Measurements from ENCODE around the gene EEF2K. TPM values are rescaled to one million over a fixed set of nuclear protein-coding genes. Genes with fewer than 3 reads are reported as not detected.
"Not testable (repeated sequence)": the region's sequence is repeated elsewhere in the genome, so short reads cannot be mapped to it uniquely, and the experiment has no call there.

Gene EEF2K
- total RNA-seq, 1 donor from 2014 or later = 19.3 TPM

DNA sequence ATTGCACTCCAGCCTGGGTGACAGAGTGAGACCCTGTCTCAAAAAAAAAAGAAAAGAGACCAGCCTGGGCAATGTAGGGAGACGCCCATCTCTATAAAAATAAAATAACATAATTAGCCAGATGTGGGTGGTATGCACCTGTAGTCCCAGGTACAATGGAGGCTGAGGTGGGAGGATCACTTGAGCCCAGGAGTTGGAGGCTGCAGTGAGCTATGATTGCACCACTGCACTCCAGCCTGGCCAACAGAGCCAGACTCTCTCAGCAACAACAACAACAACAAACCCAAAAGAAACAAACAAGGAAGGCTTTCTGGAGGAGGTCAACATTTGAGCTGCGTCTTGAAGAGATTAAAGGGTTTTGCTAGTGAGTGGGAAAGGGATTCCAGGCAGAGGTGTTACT lies 8.3 kb downstream of the EEF2K start:
- Mint-ChIP-seq H3K36me3 (ENCODE audit: low read depth, unreplicated experiment) (peaks cover 13% of the 10 kb centered on the region), H3K27me3 (ENCODE audit: unreplicated experiment) (peaks cover 3% of the 10 kb centered on the region), H3K27ac (ENCODE audit: unreplicated experiment) (no peak overlapping the region), H3K9me3 (ENCODE audit: unreplicated experiment) (no peaks in the 10 kb centered on the region), H3K4me1 (ENCODE audit: unreplicated experiment) (no peaks in the 10 kb centered on the region), H3K4me3 (ENCODE audit: unreplicated experiment) (no peak overlapping the region)
- DNase-seq (ENCODE audit: low spot score) = no peak
- TF ChIP-seq, protein P1, sequence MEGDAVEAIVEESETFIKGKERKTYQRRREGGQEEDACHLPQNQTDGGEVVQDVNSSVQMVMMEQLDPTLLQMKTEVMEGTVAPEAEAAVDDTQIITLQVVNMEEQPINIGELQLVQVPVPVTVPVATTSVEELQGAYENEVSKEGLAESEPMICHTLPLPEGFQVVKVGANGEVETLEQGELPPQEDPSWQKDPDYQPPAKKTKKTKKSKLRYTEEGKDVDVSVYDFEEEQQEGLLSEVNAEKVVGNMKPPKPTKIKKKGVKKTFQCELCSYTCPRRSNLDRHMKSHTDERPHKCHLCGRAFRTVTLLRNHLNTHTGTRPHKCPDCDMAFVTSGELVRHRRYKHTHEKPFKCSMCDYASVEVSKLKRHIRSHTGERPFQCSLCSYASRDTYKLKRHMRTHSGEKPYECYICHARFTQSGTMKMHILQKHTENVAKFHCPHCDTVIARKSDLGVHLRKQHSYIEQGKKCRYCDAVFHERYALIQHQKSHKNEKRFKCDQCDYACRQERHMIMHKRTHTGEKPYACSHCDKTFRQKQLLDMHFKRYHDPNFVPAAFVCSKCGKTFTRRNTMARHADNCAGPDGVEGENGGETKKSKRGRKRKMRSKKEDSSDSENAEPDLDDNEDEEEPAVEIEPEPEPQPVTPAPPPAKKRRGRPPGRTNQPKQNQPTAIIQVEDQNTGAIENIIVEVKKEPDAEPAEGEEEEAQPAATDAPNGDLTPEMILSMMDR (IDR thresholded peaks at IDR 0.05; ENCODE audit: unreplicated experiment) = no peak

DNA sequence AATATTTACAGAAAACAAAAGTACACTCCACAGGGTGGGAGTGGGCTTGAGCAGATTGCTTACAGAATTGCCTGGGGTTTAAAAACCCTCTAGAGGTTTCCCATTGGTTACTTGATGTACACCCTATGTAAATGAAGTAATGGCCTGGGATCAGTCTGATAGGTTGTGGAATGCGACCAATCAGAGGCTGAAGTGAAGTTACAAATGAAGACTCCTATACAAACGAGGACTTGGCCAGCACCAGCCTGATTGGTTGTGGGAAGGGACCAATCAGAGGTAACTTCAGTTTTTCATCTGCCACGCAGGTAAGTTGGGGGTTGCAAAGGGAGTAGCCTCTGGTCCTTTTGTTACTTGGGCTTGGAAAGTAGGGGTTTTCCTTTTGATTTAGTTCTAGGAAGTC lies 8.8 kb downstream of the EEF2K start:
- no peak for DNase-seq (ENCODE audit: low spot score)
- Mint-ChIP-seq H3K36me3 (ENCODE audit: low read depth, unreplicated experiment) (peaks cover 13% of the 10 kb centered on the region), H3K27ac (ENCODE audit: unreplicated experiment) (no peak overlapping the region), H3K9me3 (ENCODE audit: unreplicated experiment) (no peaks in the 10 kb centered on the region), H3K27me3 (ENCODE audit: unreplicated experiment) (peaks cover 3% of the 10 kb centered on the region), H3K4me3 (ENCODE audit: unreplicated experiment) (no peak overlapping the region), H3K4me1 (ENCODE audit: unreplicated experiment) (no peaks in the 10 kb centered on the region)
- TF ChIP-seq, protein P1 (IDR thresholded peaks at IDR 0.05; ENCODE audit: unreplicated experiment) = no peak

DNA sequence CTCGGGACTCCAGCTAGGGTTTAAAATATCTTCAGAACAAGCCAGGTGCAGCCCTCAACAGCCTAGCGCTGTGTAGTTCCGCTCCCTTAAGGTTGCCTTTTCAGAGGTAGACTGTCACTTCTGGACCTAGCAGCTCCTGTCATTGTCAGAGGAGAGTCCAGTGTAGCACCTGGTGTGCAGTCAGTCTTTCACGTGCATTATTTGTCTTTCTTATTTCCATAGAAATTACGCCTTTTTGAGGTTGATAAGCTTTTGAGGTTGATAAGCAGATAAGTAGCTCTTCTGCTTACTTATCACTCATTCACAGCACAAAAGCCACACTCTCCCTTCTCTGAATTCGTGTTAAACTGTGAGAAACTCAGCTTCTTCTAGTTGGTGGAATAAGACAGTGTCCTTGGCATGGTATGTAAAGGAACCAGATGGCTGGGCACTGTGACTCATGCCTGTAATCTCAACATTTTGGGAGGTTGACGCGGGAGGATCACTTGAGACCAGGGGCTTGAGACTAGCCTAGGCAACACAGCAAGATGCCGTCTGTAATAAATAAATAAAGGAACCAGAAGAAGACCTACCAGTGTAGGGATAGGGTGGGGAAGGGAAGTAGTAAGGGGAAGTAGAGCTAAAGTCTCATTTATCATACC lies 10.2 kb downstream of the EEF2K start:
- Mint-ChIP-seq H3K4me3 (ENCODE audit: unreplicated experiment) (no peak overlapping the region), H3K27ac (ENCODE audit: unreplicated experiment) (no peak overlapping the region), H3K36me3 (ENCODE audit: low read depth, unreplicated experiment) (peaks cover 6% of the 10 kb centered on the region), H3K27me3 (ENCODE audit: unreplicated experiment) (peaks cover 3% of the 10 kb centered on the region), H3K4me1 (ENCODE audit: unreplicated experiment) (no peaks in the 10 kb centered on the region), H3K9me3 (ENCODE audit: unreplicated experiment) (no peaks in the 10 kb centered on the region)
- TF ChIP-seq, protein P1 (IDR thresholded peaks at IDR 0.05; ENCODE audit: unreplicated experiment) = no peak
- no peak for DNase-seq (ENCODE audit: low spot score)

DNA sequence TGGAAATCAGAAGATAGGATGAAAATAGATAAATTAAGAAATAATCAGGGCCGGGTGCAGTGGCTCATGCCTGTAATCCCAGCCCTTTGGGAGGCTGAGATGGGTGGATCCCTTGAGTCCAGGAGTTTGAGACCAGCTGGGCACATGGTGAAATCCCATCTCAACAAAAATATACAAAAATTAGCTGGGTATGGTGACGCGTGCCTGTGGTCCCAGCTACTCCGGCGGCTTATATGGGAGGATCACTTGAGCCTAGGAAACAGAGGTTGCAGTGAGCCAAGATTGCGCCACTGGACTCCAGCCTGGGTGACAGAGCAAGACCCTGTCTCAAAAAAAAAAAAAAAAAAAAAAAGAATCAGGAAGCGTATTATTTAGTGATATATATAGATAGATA lies 10.8 kb downstream of the EEF2K start:
- not testable (repeated sequence) for H3K27me3 Mint-ChIP-seq (ENCODE audit: unreplicated experiment); H3K4me3 Mint-ChIP-seq (ENCODE audit: unreplicated experiment); DNase-seq (ENCODE audit: low spot score); H3K9me3 Mint-ChIP-seq (ENCODE audit: unreplicated experiment); H3K4me1 Mint-ChIP-seq (ENCODE audit: unreplicated experiment); H3K27ac Mint-ChIP-seq (ENCODE audit: unreplicated experiment); H3K36me3 Mint-ChIP-seq (ENCODE audit: low read depth, unreplicated experiment)

DNA sequence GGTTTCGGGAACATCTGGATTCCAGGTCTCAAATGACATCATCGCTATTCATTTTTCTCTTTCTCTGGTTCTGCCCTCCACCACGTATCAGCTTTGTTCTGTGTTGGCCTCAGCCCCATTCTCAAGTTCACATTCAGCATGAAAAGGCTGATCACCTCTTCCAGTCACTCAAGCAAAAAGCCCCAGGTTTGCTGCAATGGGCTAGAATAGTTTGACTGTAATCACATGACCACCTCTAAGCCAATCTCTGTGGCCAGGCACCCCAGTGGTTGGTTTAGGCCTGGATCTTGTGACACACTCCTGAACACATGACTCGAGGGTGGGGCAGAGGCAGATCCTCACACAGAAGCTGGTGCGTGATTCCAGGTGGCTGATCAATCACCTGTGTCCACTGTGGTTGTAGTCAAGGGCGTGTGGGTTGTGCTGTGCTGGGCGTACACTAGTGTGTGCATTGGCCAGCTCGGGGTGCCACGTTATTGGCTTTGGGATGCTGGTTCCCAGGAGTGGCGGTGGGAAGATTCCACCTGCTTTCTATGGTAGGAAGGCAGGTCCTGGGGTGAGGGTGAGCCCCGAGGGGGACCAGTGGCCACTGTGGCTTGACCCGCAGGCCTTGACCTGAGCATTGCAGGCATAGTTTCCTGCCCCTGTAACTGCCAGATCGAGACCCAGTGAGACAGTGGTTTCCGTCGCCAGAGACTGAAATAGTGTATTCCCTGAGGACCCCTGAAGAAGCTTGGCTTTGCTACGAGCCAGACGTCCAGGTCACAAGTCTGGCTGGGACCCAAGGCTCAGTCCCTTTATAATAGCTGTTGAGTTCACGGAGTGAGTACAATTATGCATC lies 12.0 kb downstream of the EEF2K start:
- no peak for DNase-seq (ENCODE audit: low spot score)

More for the DNA sequence above, 12.0 kb downstream of the EEF2K start:
- no peak overlapping the region for H3K27ac Mint-ChIP-seq (ENCODE audit: unreplicated experiment)
- peaks cover 3% of the 10 kb centered on the region for H3K36me3 Mint-ChIP-seq (ENCODE audit: low read depth, unreplicated experiment)
- peaks cover 3% of the 10 kb centered on the region for H3K27me3 Mint-ChIP-seq (ENCODE audit: unreplicated experiment)
- no peak overlapping the region for H3K4me3 Mint-ChIP-seq (ENCODE audit: unreplicated experiment)
- no peaks in the 10 kb centered on the region for H3K9me3 Mint-ChIP-seq (ENCODE audit: unreplicated experiment)
- TF ChIP-seq, protein P1 (IDR thresholded peaks at IDR 0.05; ENCODE audit: unreplicated experiment) = no peak
- no peaks in the 10 kb centered on the region for H3K4me1 Mint-ChIP-seq (ENCODE audit: unreplicated experiment)

All from endothelial cell (in vitro differentiated cells).